CD4-positive, alpha-beta T cell (primary cell): ENCODE results near the gene FBXO24. TPM values are rescaled to one million over a fixed set of nuclear protein-coding genes. Genes with fewer than 3 reads are reported as not detected.

Source experiments
- ATAC-seq: fragments of 200-7000 bp; cut with Tn5 transposase; one replicate; pipeline ENCODE4 v1.10.0; 2022; ENCODE audit warnings: mild to moderate bottlenecking; ENCODE audit not compliant: poor library complexity
- CTCF ChIA-PET: fragments of 350-600 bp; sonication (Branson Sonifier 250); formaldehyde crosslinking; loops from one replicate; lab custom pipeline; 2021; ENCODE audit warnings: antibody characterized with exemption, inconsistent platforms; lab: Charles Lee
- POLR2A ChIA-PET: fragments of 350-600 bp; sonication (Branson Sonifier 250); formaldehyde crosslinking; loops from one replicate; lab custom pipeline; 2021; ENCODE audit warnings: antibody characterized with exemption, inconsistent platforms; lab: Charles Lee
- DNase-seq, 14 experiments: peaks; one replicate each; pipeline ENCODE4 v3.0.0-alpha.2; 2013 to 2020; ENCODE audit warnings: mixed read lengths in 2 of 14
- H3K27ac ChIP-seq, 2 donors: one replicate each; pipeline versions ENCODE4 v1.5.1 to v1.7.0; 2013; ENCODE audit warnings: low read length in 2 of 2, low read depth in 1 of 2, mild to moderate bottlenecking in 1 of 2
- H3K27me3 ChIP-seq, 2 experiments: 1 replicate in 1 of 2; 2 replicates in 1 of 2; pipeline versions ENCODE4 v1.6.1 to v1.7.0; 2013; ENCODE audit warnings: low read length in 2 of 2, control low read depth in 1 of 2, mild to moderate bottlenecking in 1 of 2, moderate library complexity in 1 of 2; ENCODE audit not compliant: insufficient read depth in 2 of 2, control insufficient read depth in 1 of 2
- H3K36me3 ChIP-seq: one replicate; pipeline ENCODE4 v1.6.1; 2013; ENCODE audit warnings: low read length, control low read depth; ENCODE audit not compliant: insufficient read depth
- H3K4me1 ChIP-seq: one replicate; pipeline ENCODE4 v1.6.1; 2013; ENCODE audit warnings: low read length, control low read depth; ENCODE audit not compliant: insufficient read depth
- H3K4me3 ChIP-seq: one replicate; pipeline ENCODE4 v1.5.1; 2013; ENCODE audit warnings: mild to moderate bottlenecking, low read length, moderate library complexity
- H3K9me3 ChIP-seq, 2 experiments: 1 replicate in 1 of 2; 2 replicates in 1 of 2; pipeline versions ENCODE4 v1.6.1 to v1.7.0; 2013; ENCODE audit warnings: low read length in 2 of 2, mild to moderate bottlenecking in 2 of 2, control low read depth in 1 of 2, moderate library complexity in 1 of 2; ENCODE audit not compliant: control insufficient read depth in 1 of 2, insufficient read depth in 1 of 2
- H3K27ac Mint-ChIP-seq: one replicate; pipeline ENCODE4 v1.8.0; 2020; ENCODE audit warnings: mixed read lengths
- H3K27me3 Mint-ChIP-seq: one replicate; pipeline ENCODE4 v1.8.0; 2021; ENCODE audit warnings: mixed read lengths
- H3K36me3 Mint-ChIP-seq: one replicate; pipeline ENCODE4 v1.8.0; 2021; ENCODE audit warnings: low read depth, mixed read lengths
- H3K4me1 Mint-ChIP-seq: one replicate; pipeline ENCODE4 v1.8.0; 2021; ENCODE audit warnings: low read depth, mixed read lengths
- H3K4me3 Mint-ChIP-seq: one replicate; pipeline ENCODE4 v1.8.0; 2020; ENCODE audit warnings: mild to moderate bottlenecking, mixed read lengths
- H3K9me3 Mint-ChIP-seq: one replicate; pipeline ENCODE4 v1.8.0; 2020; ENCODE audit warnings: mixed read lengths
- intact Hi-C, 2 experiments: fragments of 100-400 bp; cut with DNase I in 1 of 2; cut with micrococcal nuclease in 1 of 2; formaldehyde crosslinking; loops; one replicate each; pipeline versions ENCODE4 v1.15.1 to v1.9.0; 2023 to 2025; cut with DNase I, micrococcal nuclease
- total RNA-seq, 174 experiments: library from RNA in 2 of 174; stranded (reverse) in 2 of 174; gene quantifications; one replicate each; pipeline ENCODE4 v1.2.3 and lab custom pipeline; 2021 to 2026
- TF ChIP-seq, protein P1 (sequence below): fragments of 200-600 bp; IDR thresholded peaks from one replicate; pipeline ENCODE4 v1.8.0; 2022; ENCODE audit warnings: antibody characterized with exemption, mild to moderate bottlenecking

The FBXO24 gene
- total RNA-seq, 2 experiments from 2014 or later, result 0.66 to 0.78 TPM

DNA sequence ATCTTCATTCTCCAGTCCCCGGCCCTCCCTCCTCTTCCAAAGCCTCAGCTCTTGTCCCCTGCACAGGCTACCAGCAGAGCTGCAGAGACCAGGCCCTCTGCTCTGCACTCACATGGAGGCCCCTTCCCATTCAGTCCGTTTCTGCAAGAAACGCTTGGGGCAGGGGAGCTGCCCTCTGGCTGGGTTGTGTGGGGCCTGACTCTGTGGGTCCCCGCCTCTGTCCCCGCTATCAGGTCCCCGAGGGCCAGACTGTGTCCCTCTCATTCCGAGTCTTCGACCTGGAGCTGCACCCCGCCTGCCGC is 17.5 kb downstream of the FBXO24 start:
- Histone ChIP-seq H3K27me3 (no peaks in the 10 kb centered on the region), H3K36me3 (no peaks in the 10 kb centered on the region), H3K27ac (peak overlapping the region; percentile 13 to 63), H3K4me3 (peak overlapping the region; percentile 86), H3K9me3 (no peaks in the 10 kb centered on the region), H3K4me1 (peaks cover 29% of the 10 kb centered on the region)
- Mint-ChIP-seq H3K4me1 (peaks cover 23% of the 10 kb centered on the region), H3K27ac (peak overlapping the region; percentile 76), H3K4me3 (peak overlapping the region; percentile 62), H3K9me3 (no peaks in the 10 kb centered on the region), H3K27me3 (no peaks in the 10 kb centered on the region), H3K36me3 (no peaks in the 10 kb centered on the region)
- intact Hi-C loops, result loop anchor here (1.0 to 2.0 kb wide), 5 partner anchors 16 to 88 kb away; partner anchors contain the start of genes FBXO24 (in 1 of the 2), GNB2 (in 1 of the 2) and LRCH4 (in 1 of the 2)
- ATAC-seq (peak; percentile 8), DNase-seq (no peak)
- TF ChIP-seq, protein P1, sequence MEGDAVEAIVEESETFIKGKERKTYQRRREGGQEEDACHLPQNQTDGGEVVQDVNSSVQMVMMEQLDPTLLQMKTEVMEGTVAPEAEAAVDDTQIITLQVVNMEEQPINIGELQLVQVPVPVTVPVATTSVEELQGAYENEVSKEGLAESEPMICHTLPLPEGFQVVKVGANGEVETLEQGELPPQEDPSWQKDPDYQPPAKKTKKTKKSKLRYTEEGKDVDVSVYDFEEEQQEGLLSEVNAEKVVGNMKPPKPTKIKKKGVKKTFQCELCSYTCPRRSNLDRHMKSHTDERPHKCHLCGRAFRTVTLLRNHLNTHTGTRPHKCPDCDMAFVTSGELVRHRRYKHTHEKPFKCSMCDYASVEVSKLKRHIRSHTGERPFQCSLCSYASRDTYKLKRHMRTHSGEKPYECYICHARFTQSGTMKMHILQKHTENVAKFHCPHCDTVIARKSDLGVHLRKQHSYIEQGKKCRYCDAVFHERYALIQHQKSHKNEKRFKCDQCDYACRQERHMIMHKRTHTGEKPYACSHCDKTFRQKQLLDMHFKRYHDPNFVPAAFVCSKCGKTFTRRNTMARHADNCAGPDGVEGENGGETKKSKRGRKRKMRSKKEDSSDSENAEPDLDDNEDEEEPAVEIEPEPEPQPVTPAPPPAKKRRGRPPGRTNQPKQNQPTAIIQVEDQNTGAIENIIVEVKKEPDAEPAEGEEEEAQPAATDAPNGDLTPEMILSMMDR, result no peak
- CTCF ChIA-PET, result interaction anchor here (0.6 to 2.3 kb wide), 3 partner anchors 10 to 101 kb away, joined by 3 to 8 read pairs (median 4); partner anchors contain the start of gene POP7
- POLR2A ChIA-PET, result interaction anchor here (0.8 to 3.6 kb wide), 4 partner anchors 8 to 102 kb away, joined by 3 to 38 read pairs (median 6); partner anchors contain the start of genes FBXO24, LRCH4 and MOSPD3

DNA sequence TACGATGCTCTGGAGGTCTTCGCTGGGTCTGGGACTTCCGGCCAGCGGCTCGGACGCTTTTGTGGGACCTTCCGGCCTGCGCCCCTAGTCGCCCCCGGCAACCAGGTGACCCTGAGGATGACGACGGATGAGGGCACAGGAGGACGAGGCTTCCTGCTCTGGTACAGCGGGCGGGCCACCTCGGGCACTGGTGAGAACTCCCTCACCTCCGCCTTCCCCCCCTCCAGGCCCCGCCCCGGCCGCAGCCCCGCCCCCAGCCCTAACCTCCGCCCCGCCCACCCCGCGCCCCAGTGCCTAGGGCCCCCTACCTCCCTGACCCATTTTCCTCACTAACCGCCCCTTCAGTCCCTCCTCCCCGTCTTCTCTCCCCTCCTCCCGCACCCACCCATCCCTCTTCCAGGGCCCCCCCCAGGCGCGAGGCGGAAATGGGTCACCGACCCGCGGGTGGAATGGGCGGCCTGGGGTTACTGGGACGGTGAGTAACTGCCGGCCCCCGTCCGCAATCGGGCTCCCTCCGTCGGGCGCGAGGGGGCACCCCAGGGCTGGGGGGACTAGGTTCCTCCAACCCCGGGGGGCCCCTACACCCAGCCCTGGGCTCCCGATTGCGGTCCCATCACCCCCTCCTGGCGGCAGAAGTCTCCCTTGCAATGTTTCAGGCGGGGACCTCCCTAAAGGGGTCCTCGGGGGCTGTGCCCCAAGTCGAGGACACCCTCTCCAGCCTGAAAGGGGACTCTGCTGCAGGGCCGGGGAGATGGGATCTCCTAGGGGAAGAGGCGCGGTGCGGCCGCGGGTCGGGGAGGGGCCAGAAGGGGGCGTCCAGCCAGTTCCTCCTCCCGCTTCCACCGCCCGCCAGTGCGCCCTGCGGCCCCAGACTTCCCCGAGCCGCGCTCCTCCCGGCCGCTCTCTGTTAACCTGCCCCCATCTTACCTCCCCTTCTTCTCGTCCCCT is 18.2 kb downstream of the FBXO24 start:
- POLR2A ChIA-PET, result interaction anchor here (0.8 to 5.2 kb wide), 13 partner anchors 8 to 427 kb away, joined by 3 to 48 read pairs (median 3); partner anchors contain the start of genes FBXO24, GPC2, LRCH4 and MOSPD3
- H3K27ac ChIP-seq, result peak overlapping the region; percentile 13 to 63
- Mint-ChIP-seq H3K4me1 (peaks cover 23% of the 10 kb centered on the region), H3K4me3 (peak overlapping the region; percentile 92), H3K27ac (peak overlapping the region; percentile 76), H3K27me3 (no peaks in the 10 kb centered on the region), H3K9me3 (no peaks in the 10 kb centered on the region), H3K36me3 (no peaks in the 10 kb centered on the region)
- TF ChIP-seq, protein P1, result peak; percentile 62
- no peaks in the 10 kb centered on the region for H3K27me3 ChIP-seq
- peak; percentile 57 to 90 (median 69) for DNase-seq
- peak overlapping the region; percentile 86 for H3K4me3 ChIP-seq
- peak; percentile 66 for ATAC-seq
- peaks cover 29% of the 10 kb centered on the region for H3K4me1 ChIP-seq
- H3K36me3 ChIP-seq, result no peaks in the 10 kb centered on the region
- H3K9me3 ChIP-seq, result no peaks in the 10 kb centered on the region
- intact Hi-C loops, result loop anchor here (1.0 to 2.0 kb wide), 4 partner anchors 17 to 87 kb away; partner anchors contain the start of genes FBXO24 (in 1 of the 2), GNB2 (in 1 of the 2) and LRCH4 (in 1 of the 2)
- CTCF ChIA-PET, result interaction anchor here (0.6 to 2.3 kb wide), 6 partner anchors 10 to 101 kb away, joined by 3 to 8 read pairs (median 4); partner anchors contain the start of genes LRCH4 and POP7
